ENCODE results near the gene SS18L1.

The SS18L1 gene

DNA sequence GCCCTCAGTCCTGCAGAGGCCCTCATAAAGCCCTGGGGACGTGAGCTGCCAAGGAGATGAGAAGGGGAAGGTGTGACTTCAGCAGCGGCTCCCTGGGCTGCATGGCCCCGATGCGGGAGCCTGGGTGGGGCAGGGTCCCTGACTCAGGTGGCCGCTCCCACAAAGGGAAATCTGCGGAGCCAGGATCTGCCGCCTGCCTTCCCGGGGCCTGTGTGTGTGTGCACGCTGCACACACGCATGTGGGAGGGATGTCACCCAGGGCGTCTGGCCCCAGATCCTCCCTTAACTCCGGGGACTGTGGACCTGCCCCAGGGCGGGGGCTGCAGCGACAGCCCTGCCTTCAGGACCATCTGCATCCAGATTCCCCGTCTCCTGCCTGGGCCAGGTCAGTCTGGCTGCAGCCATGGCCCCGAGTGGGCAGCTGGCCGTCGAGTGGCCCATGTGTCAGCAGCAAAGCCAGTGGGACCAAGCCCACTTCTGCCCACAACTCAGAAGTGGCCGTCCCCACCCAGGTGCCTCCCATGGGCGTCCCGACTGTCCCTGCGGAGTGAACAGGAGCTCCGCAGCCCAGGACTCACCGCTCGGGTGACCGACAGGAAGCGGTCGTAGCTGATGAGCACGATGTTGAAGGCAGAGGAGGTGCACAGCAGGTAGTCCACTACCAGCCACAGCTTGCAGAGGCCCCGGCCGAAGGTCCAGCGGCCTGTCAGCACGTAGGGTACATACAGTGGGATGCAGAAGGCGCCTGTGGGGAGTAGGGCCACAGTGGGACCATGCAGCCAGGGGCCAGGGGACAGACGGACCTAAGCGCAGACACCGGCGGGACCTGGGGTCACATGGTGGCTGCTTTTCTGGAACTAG, 74.6 kb downstream of the SS18L1 start:
- H3K23ac ChIP-seq (ENCODE audit: low read length in 2 of 2), result no peak overlapping the region
- no peak overlapping the region for H3K4me2 ChIP-seq (ENCODE audit: low read length, poor library complexity, severe bottlenecking)
- 69% methylated on average over 38 of the region's 38 CpGs for WGBS
- no peak overlapping the region for H2BK15ac ChIP-seq (ENCODE audit: low read depth, poor library complexity, severe bottlenecking)
- H2BK120ac ChIP-seq (ENCODE audit: low read depth, low read length), result no peak overlapping the region
- H2AFZ ChIP-seq (ENCODE audit: low read depth, low read length), result no peak overlapping the region
- no peaks in the 10 kb centered on the region for H3K36me3 ChIP-seq (ENCODE audit: control insufficient read depth in 1 of 2, insufficient read depth in 2 of 2, low read depth in 1 of 2, low read length in 2 of 2)
- DNase-seq, result no peak
- no peak overlapping the region for H4K8ac ChIP-seq (ENCODE audit: low read length)
- H3K9me3 ChIP-seq (ENCODE audit: control insufficient read depth, low read length), result no peaks in the 10 kb centered on the region
- no peak overlapping the region for H2BK12ac ChIP-seq (ENCODE audit: low read length in 2 of 2)
- H3K18ac ChIP-seq (ENCODE audit: low read depth in 1 of 2, low read length in 2 of 2), result no peak overlapping the region
- no peak overlapping the region for H3K14ac ChIP-seq (ENCODE audit: low read length in 2 of 2)
- H3K79me1 ChIP-seq (replicated peaks; ENCODE audit: low read length, poor library complexity, severe bottlenecking), result no peaks in the 10 kb centered on the region
- H3K4me1 ChIP-seq (ENCODE audit: control insufficient read depth, insufficient read depth, low read depth, low read length), result peaks cover 28% of the 10 kb centered on the region
- no peak overlapping the region for H3K4ac ChIP-seq (ENCODE audit: low read depth in 1 of 2, low read length in 2 of 2)
- H4K91ac ChIP-seq (ENCODE audit: low read length), result no peak overlapping the region
- no peak overlapping the region for H3K27ac ChIP-seq (ENCODE audit: low read length, poor library complexity, severe bottlenecking)
- no peak overlapping the region for H2BK5ac ChIP-seq (ENCODE audit: low read depth, low read length, poor library complexity, severe bottlenecking)
- no peak overlapping the region for H2AK5ac ChIP-seq (ENCODE audit: low read length, severe bottlenecking)
- H3K9ac ChIP-seq (ENCODE audit: low read length), result no peak overlapping the region
- H3K4me3 ChIP-seq (ENCODE audit: insufficient read depth in 1 of 2, low read depth in 1 of 2, low read length in 2 of 2), result no peak overlapping the region
- peaks cover 82 to 85% of the 10 kb centered on the region in 2 experiments for H3K27me3 ChIP-seq (ENCODE audit: control insufficient read depth in 1 of 2, insufficient read depth in 1 of 2, low read length in 2 of 2)

DNA sequence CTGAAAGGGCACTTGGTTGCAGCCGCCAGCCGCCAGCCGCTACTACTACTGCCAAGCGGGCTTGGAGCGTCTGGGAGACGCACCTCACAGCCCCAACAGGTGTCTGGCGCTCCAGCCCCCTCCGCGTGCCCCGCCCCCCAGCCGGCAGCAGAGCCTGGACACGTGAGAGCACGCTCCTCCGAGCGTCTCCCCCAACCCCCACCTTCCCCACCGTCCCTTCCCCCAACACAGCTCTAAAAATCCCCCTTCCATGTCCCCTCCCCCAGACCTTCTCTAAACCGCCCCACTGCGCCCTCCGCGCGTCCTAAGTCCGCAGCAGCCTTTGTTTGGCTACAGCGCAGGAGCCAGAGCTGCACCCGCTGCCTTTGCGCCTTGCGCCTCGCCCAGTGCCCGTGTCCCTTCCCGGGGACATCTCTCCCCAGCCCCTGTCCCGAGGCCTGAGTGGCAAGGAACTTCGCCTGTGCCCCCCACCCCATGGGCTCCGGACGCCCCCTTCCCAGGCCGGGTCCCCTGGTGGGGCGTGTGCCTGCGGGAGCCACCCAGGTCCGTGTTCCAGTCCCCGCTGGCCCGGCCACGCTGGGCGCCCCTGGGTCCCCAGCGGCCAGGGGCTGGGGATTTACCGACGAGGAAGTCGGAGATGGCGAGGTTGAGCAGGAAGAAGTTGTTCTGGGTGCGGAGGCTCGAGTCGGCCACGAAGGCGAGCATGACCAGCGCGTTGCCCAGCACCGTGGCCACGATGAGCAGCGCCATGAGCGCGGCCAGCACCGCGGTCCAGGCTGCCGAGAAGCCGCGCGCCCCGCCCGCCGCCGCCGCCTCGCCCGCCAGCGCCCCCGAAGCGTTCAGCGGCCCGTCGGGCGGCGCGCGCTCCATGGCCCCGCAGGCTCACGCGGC, 75.8 kb downstream of the SS18L1 start:
- Histone ChIP-seq H4K91ac (ENCODE audit: low read length) (no peak overlapping the region), H3K4me3 (ENCODE audit: insufficient read depth in 1 of 2, low read depth in 1 of 2, low read length in 2 of 2) (peak overlapping the region in 1 of 2 experiments; percentile 51), H3K4me1 (ENCODE audit: control insufficient read depth, insufficient read depth, low read depth, low read length) (peaks cover 28% of the 10 kb centered on the region), H3K27me3 (ENCODE audit: control insufficient read depth in 1 of 2, insufficient read depth in 1 of 2, low read length in 2 of 2) (peaks cover 87 to 90% of the 10 kb centered on the region in 2 experiments), H2BK15ac (ENCODE audit: low read depth, poor library complexity, severe bottlenecking) (no peak overlapping the region), H3K4ac (ENCODE audit: low read depth in 1 of 2, low read length in 2 of 2) (no peak overlapping the region), H4K8ac (ENCODE audit: low read length) (no peak overlapping the region), H2BK5ac (ENCODE audit: low read depth, low read length, poor library complexity, severe bottlenecking) (no peak overlapping the region), H3K14ac (ENCODE audit: low read length in 2 of 2) (no peak overlapping the region), H3K9ac (ENCODE audit: low read length) (no peak overlapping the region), H3K36me3 (ENCODE audit: control insufficient read depth in 1 of 2, insufficient read depth in 2 of 2, low read depth in 1 of 2, low read length in 2 of 2) (no peaks in the 10 kb centered on the region), H3K18ac (ENCODE audit: low read depth in 1 of 2, low read length in 2 of 2) (no peak overlapping the region), H2AK5ac (ENCODE audit: low read length, severe bottlenecking) (no peak overlapping the region), H3K79me1 (replicated peaks; ENCODE audit: low read length, poor library complexity, severe bottlenecking) (no peaks in the 10 kb centered on the region), H3K23ac (ENCODE audit: low read length in 2 of 2) (no peak overlapping the region), H2BK120ac (ENCODE audit: low read depth, low read length) (no peak overlapping the region), H2BK12ac (ENCODE audit: low read length in 2 of 2) (no peak overlapping the region), H3K4me2 (ENCODE audit: low read length, poor library complexity, severe bottlenecking) (peak overlapping the region; percentile 79), H3K27ac (ENCODE audit: low read length, poor library complexity, severe bottlenecking) (no peak overlapping the region), H3K9me3 (ENCODE audit: control insufficient read depth, low read length) (no peaks in the 10 kb centered on the region), H2AFZ (ENCODE audit: low read depth, low read length) (no peak overlapping the region)
- 5% methylated on average over 56 of the region's 84 CpGs for WGBS
- DNase-seq, result peak; percentile 6

DNA sequence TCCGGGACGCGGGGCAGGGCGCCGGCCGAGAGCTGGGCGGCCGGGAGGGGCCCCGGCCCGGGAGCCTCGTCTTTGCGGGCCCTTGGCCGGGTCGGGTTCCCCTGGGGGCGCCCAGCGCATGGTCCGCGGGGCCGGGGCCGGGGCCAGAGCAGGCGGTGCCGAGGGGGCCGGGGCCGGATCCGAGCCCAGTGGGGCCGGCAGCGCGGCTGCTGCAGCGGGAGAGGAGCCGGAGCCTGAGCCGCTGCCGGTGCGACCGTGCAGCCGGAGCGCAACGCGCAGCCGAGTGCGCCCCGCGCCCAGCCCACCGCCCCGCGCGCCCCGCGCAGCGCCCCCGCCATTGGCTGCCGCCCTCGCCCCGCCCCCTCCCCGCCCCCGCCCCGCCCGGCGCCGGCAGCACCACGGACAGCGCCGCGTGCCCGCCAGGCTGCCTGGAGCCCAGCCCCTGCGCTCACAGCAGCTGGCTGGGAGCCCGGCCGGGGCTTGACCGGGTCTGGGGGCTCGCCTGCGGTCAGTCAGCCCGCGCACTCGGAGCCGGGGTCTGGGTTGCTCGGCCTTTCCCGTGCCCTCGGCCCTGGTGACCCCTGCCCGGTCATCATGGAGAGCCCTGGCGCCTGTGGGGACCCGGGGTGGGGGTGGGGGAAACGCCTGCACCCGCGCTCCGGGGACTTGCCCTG, 76.6 kb downstream of the SS18L1 start, which contains the start of gene HRH3:
Gene HRH3 (minus strand): TSS at position 287 of the 674 bp plus-strand sequence. CDS start 308 bp downstream, outside the sequence.
- H3K4ac ChIP-seq (ENCODE audit: low read depth in 1 of 2, low read length in 2 of 2), result no peak within 1 kb of the TSS
- no peak within 1 kb of the TSS for H4K91ac ChIP-seq (ENCODE audit: low read length)
- no peak within 1 kb of the TSS for H4K8ac ChIP-seq (ENCODE audit: low read length)
- no peak within 1 kb of the TSS for H2AK5ac ChIP-seq (ENCODE audit: low read length, severe bottlenecking)
- no peak within 1 kb of the TSS for H2BK120ac ChIP-seq (ENCODE audit: low read depth, low read length)
- H3K79me1 ChIP-seq (replicated peaks; ENCODE audit: low read length, poor library complexity, severe bottlenecking), result no peaks in the 10 kb centered on the region
- no peak within 1 kb of the TSS for H3K9ac ChIP-seq (ENCODE audit: low read length)
- H2BK12ac ChIP-seq (ENCODE audit: low read length in 2 of 2), result no peak within 1 kb of the TSS
- peak within 1 kb of the TSS in 1 of 2 experiments; percentile 51 for H3K4me3 ChIP-seq (ENCODE audit: insufficient read depth in 1 of 2, low read depth in 1 of 2, low read length in 2 of 2)
- H3K27ac ChIP-seq (ENCODE audit: low read length, poor library complexity, severe bottlenecking), result no peak within 1 kb of the TSS
- peaks cover 87 to 90% of the 10 kb centered on the region in 2 experiments for H3K27me3 ChIP-seq (ENCODE audit: control insufficient read depth in 1 of 2, insufficient read depth in 1 of 2, low read length in 2 of 2)
- no peaks in the 10 kb centered on the region for H3K9me3 ChIP-seq (ENCODE audit: control insufficient read depth, low read length)
- H3K4me2 ChIP-seq (ENCODE audit: low read length, poor library complexity, severe bottlenecking), result peak within 1 kb of the TSS; percentile 79
- H3K23ac ChIP-seq (ENCODE audit: low read length in 2 of 2), result peak within 1 kb of the TSS; percentile 7 to 63
- no peak within 1 kb of the TSS for H2BK15ac ChIP-seq (ENCODE audit: low read depth, poor library complexity, severe bottlenecking)
- no peak within 1 kb of the TSS for H3K18ac ChIP-seq (ENCODE audit: low read depth in 1 of 2, low read length in 2 of 2)
- no peak within 1 kb of the TSS for H3K14ac ChIP-seq (ENCODE audit: low read length in 2 of 2)
- H2BK5ac ChIP-seq (ENCODE audit: low read depth, low read length, poor library complexity, severe bottlenecking), result no peak within 1 kb of the TSS
- H3K36me3 ChIP-seq (ENCODE audit: control insufficient read depth in 1 of 2, insufficient read depth in 2 of 2, low read depth in 1 of 2, low read length in 2 of 2), result no peaks in the 10 kb centered on the region
- peak; percentile 25 for DNase-seq
- H3K4me1 ChIP-seq (ENCODE audit: control insufficient read depth, insufficient read depth, low read depth, low read length), result peaks cover 28% of the 10 kb centered on the region
- under 1% methylated on average over 43 of the region's 84 CpGs for WGBS
- no peak within 1 kb of the TSS for H2AFZ ChIP-seq (ENCODE audit: low read depth, low read length)

Data from mesenchymal stem cell (in vitro differentiated cells and primary cell).